Kidney tubule cell (primary cell): Measurements from ENCODE around the gene NOTCH1.
"Not testable (repeated sequence)": the region's sequence is repeated elsewhere in the genome, so short reads cannot be mapped to it uniquely, and the experiment has no call there.

ENCODE experiments used
- DNase-seq: peaks from one replicate; pipeline ENCODE4 v3.0.0-alpha.2; 2018; ENCODE audit warnings: low spot score

Gene NOTCH1

DNA sequence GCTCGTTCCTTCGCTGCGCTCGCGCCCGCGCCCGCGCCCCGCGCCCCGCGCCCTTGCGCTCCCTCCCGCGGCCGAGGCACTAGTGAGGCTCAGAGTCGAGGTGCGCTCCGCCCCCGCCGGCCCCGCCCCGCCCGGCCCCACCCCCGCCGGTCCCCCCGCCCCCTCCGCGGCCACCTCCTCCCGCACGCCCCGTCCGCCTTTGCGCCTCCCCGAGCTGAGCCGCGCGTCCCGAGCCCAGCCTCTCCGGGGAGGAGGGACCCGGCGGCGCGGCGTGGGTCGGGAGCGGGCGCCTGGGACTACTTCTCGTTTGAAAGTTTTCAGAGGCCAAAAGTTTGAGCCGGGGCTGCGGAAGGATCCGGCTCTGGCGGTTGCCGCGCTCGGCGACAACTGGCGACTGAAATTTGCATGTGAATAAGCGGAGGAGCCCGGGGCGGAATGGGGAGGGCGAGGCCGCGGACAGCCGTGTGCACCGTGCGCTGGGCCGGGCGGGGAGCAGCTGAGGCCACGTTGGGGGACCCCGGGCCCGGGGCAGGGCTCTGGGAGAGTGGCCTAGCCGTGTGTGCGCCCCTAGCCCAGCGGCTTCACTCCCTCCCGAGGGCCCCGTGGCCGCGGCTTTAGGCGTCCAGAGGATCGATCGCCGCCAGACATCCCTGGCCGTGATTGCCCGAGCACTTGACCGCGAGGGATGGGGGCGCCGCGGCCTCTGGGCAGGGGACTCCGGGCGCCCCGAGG, at the start of gene NOTCH1:
NOTCH1 (minus strand) TSS at position 84 of the 732 bp plus-strand sequence. CDS start 262 bp downstream, outside the sequence.
- DNase-seq: peak; percentile 97

DNA sequence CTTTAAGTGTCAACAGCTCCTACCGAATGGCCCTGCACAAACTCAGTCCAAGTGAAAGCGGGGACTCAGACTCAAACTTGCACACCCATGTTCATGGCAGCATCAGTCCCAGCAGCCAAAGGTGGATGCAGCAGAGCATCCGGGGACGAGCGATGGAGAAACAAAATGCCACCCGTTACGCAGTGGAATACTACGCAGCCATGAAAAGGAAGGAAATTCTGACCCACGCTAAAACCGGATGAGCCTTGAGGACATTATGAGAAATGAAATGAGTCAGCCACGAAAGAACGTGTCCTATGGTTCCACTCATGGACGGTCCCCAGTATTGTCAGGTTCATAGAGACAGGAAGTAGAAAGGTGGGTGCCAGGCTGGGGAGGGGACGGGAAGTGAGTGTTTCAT, 48.6 kb upstream of the NOTCH1 start:
- DNase-seq: no peak

DNA sequence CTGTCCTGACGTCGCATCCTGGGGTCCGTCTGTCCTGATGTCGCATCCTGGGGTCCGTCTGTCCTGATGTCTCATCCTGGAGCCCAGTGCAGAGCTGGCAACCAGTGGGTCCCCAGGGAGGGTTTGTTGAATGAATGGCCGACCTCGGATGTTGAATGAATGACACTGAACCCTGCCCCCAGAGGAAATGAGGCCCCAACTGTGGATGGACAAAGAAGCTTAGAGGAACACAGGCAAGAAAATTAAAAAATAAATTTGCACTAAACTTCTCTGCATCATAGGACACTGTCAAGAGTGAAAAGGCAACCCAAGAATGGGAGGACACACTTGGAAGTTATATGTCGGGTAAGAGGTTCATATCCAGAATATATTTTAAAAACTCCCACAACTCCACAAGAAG, 47.7 kb upstream of the NOTCH1 start:
- no peak for DNase-seq

- DNase-seq: no peak
Observed at GRCh38 chr9:136592666-136593065, 46.8 kb upstream of the NOTCH1 start.

DNA sequence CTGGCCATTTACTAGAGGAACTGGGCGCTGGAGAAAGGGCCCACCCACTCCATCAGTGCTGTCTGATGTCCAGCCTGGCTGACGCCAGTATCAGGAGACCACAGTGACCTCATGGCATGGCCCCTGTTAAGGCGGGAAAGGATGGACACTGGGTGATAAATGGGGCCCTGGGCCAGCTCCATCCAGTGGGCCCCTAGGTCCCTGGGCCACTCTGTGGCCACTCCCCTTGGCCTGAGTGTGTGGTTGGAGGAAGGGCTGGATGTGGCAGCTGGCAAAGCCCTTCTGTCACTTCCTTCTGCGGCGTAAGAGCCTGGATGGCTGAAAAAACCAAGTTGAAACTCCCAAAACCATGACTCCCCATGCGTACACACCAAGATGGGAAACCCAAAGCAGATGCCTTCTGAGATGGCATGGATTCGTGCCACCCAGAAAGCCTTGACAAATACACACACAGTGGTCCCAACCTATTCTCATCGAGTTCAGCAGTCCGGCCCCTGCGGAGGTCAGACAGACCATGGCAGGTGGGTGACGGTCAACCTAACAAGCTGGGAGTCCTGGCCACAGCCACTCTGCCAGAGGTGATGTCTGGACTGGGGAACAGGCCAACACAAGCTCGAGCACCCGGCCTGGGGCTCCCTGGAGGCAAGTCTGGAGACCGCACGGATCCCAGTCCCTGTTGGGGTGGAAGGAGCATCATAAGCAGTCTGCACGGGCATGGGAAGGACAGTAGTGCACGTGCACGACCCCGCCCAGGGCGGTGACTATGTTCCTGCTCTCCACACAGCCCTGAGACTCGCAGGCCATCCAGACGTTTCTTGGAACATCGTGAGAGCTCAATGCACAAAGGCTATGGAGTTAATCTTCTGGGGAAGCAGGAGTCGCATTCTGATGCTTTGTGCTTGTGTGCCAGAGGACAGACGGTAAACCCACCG, 45.2 kb upstream of the NOTCH1 start:
- DNase-seq: no peak

GRCh38 chr9:136589766-136590763, 44.2 kb upstream of the NOTCH1 start:
- DNase-seq: no peak

DNA sequence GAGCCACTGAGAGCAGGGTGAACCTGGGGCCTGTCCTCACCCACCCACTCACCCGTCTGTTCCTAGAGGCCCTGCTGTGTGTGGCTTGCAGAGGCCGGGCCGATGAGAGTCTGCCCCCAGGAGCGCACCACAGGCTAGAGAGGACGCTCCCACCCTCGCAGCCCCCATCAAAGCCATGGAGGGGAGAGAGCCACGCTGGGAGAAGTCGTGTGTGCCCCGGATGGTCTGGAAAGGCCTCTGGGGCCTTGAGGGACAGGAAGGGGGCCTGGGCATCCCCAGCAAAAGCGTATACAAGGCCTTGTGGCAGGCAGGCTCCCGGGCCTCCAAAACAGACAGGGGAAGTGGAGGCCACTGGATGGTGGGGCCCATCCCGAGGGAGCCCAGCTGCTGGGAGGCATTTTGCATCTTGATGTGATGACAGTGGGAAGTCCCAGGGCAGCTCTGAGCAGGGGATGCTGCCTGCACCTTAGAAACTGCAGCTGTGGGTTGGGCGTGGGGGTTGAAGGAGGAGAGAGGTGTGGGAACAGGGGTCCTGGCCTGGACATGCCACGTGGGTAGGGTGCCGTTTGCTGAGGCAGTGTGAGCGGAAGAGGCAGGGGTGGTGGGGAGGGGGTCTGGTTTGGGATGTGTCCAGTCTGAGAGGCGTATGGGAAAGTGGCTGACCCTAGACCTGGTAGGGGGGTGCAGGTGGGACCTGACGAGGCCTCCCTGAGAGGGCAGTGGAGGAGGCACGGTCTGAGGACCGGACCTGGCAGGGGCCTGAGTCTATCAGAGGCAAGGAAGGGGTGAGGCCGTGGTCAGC, 43.0 kb upstream of the NOTCH1 start:
- no peak for DNase-seq

GRCh38 chr9:136587944-136588662, 42.3 kb upstream of the NOTCH1 start:
- no peak for DNase-seq

DNA sequence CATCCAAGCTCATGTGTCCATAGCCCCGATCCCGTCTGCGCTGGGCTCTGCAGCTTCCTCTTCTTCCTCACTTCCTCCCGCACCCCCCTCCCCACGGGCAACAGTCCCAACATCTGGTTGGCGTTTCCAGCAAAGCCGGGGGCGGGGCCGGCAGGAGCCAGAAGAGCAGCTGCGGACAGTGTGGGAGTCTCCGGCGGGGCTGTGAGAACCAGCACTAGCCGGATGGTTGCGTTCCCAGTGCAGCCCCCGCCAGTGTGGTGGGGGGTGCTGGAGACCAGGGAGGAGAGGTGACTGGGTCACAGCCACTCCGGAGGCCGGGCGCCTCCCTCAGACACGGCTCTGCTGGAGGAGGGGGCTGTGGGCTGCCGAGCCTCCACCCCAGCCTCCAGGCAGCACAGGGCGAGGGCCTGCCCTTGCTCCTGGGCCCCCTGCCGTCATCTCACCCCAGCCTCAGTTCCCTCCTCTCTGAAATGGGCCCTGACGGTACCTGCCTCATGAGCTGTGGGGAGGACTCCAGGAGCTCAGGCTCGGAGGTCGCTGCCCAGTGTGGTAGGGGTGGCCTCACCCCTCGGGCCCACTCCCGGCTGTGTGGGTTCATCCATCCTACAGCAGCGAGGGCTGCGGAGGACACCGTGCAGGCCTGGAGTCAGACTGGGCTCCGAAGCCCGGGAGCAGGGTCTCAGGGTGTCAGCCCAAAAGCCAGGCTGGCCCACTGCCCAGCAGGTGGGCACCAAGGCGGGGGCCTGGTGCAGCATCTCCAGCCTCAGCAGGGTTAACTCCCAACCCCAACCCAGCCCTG, 41.5 kb upstream of the NOTCH1 start:
- no peak for DNase-seq

DNA sequence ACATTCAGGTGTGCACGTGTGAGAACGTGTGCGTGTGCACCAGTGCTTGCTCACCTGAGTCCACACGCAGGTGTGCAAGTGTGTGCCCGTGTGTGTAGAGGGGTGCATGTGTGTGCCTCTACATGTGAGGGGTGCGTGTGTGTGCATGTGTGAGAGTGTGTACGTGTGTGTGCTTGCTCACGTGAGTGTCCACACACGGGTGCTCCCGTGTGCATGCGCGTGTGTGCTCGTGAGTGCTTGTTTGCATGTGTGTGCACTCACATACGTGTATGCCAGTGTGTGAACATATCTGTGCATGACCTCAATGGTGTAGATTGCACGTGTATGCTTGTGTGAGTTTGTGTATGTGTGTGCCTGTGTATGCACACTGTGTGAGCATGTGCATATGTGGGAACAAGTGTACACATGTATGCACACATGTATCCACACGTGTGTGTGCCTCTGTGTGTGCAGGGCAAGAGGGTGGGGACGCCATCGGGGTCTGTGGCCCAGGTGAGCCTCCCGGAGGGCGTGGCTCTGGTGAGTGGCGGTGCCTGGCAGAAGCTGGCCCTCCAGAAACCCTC, 40.6 kb upstream of the NOTCH1 start:
- DNase-seq: no peak

GRCh38 chr9:136585531-136586120, 39.8 kb upstream of the NOTCH1 start:
- no peak for DNase-seq

DNA sequence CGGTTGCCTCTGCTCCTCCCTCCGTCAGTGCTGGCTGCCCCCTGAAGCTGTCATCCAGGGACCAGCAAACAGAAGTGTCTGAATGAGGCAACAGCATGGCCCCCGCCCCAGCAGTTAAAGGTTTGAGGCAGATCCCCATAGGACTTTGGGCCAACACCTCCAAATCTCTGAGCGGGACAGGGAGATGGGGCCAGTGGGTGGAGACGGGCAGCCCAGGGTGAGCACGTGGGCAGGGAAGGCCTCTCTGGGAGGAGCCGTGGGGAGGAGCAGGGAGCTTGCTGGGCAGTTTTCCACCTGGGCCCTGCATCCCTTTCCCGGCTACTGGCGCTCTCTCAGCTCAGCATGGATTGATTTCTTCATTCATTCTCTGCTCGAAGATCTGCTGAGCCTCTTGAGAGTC, 39.1 kb upstream of the NOTCH1 start:
- DNase-seq: no peak

DNA sequence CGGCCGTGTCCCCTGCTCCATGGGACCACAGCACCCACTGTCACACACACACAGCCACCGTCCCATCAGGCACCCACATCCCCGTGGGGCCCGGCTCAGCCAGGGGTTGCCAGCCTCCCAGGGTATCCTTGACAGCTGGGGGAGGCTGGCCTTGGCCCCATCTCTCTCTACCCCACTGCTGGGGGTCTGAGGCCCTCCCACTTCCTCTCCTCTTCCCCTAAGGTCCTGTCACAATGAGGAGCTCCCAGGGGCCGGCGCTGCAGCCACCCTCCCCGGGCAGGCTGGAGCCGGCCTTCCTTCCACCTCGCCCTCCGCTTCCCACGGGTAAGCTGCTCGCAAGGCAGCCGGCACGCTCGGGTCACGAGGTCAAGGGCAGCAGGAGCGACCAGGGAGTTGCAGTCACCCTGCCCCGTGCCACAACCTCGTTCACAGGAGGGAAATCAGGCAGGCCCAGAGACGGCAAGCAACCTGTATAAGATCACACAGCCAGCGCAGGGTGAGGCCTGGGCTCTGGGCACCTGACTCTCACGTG, 38.6 kb upstream of the NOTCH1 start:
- DNase-seq: no peak

GRCh38 chr9:136582977-136583735, 37.3 kb upstream of the NOTCH1 start:
- no peak for DNase-seq

DNA sequence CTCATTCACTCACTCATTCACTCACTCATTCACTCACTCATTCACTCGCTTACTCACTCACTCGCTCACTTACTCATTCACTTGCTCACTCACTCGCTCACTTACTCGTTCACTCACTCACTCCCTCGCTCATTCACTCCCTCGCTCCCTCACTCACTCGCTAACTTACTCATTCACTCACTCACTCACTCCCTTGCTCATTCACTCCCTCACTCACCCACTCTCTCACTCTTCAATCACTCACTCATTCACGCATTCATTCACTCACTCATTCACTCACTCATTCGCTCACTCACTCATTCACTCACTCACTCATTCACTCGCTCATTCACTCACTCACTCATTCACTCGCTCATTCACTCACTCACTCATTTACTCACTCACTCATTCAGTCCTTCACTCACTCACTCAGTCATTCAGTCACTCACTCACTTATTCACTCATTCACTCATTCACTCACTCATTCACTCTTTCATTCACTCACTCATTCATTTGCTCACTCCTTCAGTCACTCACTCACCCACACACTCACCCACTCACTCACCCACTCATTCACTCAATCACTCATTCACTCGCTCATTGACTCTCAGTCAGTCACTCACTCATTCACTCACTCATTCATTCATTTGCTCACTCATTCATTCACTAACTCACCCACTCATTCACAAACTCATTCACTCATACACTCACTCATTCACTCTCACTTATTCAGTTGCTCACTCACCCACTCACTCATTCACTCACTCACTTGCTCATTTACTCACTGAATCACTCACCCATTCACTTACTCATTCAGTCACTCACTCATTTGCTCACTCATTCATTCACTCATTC, 36.0 kb upstream of the NOTCH1 start:
- DNase-seq: no peak

DNA sequence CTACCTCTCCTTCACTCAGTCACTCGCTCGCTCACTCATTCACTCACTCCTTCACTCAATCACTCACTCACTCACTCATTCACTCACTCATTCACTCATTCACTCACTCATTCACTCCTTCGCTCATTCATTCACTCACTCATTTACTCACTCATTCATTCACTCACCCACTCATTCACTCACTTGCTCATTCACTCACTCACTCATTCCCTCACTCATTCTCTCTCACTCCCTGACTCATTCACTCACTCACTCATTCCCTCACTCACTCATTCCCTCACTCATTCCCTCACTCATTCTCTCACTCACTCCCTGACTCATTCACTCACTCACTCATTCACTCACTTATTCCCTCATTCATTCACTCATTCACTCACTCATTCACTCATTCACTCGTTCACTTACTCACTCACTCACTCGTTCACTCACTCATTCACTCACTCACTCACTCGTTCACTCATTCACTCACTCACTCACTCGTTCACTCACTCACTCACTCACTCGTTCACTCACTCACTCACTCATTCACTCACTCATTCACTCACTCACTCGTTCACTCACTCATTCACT, 33.9 kb upstream of the NOTCH1 start:
- DNase-seq: not testable (repeated sequence)
